ENCODE data around the gene SCAPER.
A peak's percentile ranks its signal among the peaks of the same experiment; 100 is the strongest.

SCAPER gene

DNA sequence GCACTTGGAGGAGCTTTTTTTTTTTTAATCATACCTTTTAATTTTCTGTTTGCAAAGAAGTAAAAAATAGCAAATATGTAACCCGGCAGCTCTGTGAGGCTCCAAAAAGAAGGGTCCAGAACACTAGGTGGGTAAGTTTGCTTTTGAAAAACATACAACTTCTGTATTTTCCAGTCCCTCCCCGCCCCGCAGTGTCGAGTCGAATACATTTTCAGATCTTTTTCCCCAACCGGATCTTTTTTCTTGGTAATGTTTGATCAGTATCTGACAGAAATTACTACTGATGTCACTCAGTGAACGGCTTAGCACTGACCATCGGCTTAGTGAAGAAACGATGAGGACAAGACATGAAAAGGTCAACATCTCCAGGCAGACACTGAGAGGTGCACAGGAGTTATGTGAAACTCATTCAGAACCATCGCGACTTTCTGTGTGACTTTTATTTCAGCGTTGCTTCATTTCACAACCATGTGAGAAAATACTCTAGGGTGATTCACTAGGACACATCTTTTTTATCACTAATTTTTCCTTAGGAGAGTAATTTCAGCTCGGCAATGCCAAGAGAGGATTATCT, 557.6 kb downstream of the SCAPER start:
- no peak for DNase-seq

DNA sequence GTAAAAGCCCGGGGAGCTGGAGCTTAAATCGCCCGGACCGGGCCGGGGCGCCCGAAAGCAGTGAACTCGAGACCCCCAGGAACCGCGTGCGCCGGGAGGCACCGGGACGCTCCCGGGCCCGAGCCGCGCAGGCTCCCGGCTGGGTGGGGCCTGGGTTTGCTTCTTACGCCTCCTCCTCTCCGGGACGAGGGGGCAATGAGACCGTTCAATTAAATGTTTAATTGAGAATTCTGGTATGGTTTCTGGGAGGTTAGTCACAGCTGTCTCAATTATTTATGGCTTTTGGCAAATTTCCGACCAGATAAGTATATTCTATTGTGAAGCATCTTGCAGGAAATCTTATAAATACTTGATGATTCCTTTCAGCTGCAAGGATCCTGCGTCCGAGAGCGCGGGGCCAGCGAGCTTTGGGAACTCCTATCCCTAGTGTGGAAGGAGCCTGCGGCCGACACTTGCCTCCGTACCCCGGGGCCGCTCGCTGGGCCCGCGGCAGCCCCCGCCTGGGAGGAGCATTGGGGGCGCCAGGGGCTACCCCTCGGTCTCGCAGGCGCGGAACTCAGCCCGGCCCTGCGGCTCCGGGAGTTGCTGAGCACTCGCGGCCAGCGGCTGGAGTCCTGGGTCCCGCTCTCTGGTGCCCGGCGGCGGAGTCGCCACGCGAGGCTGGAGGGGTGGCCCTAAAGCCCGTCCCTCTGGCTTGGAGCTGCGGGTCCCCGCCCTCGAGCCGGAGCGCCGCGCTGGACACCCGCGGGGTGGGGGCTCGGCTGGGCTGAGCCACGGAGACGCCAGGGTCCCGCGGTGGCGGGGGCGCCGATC, 558.3 kb downstream of the SCAPER start:
- DNase-seq, result no peak

DNA sequence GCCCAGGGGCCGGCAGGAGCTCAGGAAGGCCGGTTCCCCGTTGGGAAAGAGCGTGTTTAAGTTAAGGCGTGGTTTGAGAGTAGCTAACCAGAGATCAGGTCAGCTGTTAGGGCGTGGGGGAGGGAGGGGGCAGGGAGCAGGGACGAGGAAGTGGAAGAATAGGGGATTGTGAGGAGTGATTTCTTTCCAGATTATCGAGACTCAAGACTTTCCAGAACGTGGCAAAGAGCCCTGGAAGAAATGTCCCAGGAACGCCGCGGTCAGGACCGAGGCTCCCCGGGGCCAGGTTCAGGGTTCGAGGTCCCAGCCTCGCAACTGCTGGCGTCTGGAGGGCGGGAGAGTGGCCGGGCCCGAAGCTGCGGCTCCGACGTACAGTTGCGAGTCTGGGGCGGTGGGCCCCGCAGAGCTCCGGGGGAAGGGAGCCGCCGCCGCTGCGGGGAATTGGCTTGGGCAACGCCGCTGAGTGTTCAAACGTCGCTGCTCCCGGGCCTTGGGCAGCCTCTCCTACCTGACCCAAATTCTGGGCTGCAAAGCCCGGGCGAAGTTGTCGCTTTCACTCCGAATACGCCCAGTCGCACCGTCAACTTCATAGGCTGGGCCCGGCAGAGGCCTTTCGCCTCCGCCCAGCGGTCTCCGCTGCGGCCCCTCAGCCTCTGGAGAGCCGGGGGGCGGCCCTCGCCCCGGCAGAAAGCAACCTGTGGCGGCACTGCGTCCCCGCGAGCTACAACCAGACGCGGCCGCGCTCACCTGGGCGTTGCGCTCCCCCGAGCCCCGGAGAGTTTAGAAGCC, 559.1 kb downstream of the SCAPER start:
- DNase-seq, result no peak

DNA sequence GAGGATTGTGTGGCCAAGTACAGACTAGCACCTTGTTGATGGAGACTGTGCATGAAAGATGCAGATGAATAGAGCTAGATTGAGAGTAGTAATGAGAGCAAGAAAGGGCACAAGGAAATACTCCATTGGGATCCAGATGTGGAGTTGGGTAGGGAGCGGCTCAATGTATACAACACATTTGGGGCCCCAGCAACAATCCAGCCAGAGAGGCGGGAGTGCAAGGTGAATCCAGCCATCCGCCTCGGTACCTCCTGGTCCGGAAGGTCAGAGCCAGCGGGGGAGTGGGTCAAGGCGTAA, 559.6 kb downstream of the SCAPER start:
- DNase-seq, result no peak

DNA sequence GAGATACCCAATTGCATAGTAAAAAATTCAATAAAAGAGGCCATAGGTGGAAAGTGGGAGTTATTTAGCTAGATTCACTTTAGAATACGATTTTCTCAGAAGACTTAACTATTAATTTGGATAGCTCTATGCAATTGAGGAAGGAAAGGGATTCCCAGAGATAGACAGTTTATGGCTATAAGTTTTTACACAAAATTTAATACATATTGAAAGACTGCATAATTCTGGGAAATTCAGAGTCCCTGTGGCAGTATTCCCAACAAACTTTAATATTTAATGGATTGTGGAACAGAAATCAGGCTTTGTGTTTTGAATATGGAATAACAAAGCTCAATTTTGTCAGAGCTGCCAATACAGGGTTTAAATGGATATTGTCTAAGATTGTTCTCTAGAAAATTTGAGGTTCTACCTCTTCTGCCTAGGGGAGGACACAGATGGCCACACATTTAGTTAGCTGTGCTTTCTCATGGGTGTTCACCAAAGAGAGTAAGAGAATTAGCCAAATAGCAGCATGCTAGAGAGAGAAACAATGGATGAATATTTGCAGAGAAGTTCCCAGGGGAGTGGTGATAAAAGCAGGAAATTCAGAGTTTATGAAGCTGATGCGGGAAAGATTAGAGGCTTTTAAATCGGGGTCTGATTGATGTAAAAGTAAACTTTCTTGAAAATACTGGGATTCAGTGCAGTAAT, 560.1 kb downstream of the SCAPER start:
- no peak for DNase-seq

DNA sequence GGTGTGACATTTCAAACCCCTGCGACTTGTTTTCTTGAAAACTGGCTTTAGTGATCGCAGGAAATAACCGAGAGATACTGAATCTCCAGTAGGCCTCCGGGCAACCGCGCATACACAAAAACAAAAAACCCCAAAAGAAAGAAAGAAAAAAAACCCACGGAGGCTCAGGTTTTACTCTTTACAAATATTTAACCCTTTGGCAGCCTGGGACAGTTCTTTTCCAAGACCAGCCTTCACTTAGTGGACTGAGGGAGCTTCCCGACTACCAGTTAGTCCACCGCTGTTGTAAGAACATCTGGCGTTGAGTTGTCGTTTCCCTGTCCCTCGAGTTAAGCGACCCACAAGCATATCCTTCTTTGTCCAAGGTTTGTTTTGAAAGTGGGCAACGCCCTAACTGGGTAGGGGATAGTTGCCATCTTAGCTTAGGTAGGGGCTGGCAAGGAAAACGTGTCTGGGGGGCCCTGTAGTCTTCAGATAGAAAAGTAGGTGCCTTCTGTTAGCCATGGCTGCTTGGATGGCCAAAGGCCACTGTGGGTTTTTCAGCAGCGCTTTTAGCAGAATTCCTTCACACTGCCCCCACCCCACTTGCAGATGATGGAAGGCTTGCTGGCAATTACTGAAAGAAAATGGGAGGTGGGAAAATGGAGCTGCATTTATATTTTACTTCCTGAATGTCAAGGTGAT, 561.7 kb downstream of the SCAPER start:
- no peak for DNase-seq

DNA sequence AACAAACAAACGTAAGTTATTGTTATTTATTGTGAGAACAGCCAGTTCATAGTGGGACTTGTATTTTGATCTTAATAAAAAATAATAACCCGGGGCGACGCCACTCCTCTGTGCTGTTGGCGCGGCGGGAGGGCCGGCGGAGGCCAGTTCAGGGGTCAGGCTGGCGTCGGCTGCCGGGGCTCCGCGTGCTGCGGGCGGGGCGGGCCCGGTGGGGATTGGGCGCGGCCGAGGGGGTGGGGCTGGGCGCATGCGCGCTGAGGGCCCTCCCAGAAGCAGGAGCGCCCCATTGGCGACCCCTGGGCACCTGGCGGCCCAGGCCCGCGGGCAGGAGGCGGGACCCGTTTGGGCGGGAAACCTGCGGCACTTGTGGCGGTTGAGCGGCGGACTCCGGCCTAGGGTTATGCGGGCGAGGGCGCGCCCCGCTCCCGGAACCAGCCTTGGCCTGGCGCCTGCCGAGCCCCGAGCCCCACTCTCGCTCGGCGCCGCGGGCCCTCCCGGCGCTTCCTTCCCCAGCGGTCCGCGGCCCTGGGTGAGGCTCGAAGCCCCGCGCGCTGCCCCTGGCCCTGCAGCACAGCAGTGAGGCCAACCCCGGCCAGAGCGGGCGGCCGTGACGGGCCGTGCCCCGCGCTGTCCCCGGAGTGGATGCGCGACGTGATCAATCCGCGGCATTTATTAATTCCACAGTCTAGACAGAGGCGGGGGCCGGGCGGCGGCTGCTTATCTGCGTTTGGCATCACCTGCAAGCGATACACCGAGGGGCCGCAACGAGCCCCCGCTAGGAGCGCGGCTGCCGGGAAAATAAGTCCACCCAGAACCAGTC, 562.5 kb downstream of the SCAPER start:
- DNase-seq, result no peak

DNA sequence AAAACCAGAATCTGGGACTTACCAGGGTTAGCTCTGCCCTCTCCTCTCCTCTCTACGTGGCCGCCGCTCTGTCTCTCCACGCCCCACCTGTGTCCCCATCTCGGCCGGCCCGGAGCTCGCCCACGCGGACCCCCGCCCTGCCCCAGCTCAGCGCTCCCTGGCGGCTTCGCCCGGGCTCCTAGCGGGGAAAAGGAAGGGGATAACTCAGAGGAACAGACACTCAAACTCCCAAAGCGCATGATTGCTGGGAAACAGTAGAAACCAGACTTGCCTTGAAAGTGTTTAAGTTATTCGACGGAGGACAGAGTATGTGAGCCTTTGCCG, 563.1 kb downstream of the SCAPER start:
- no peak for DNase-seq

DNA sequence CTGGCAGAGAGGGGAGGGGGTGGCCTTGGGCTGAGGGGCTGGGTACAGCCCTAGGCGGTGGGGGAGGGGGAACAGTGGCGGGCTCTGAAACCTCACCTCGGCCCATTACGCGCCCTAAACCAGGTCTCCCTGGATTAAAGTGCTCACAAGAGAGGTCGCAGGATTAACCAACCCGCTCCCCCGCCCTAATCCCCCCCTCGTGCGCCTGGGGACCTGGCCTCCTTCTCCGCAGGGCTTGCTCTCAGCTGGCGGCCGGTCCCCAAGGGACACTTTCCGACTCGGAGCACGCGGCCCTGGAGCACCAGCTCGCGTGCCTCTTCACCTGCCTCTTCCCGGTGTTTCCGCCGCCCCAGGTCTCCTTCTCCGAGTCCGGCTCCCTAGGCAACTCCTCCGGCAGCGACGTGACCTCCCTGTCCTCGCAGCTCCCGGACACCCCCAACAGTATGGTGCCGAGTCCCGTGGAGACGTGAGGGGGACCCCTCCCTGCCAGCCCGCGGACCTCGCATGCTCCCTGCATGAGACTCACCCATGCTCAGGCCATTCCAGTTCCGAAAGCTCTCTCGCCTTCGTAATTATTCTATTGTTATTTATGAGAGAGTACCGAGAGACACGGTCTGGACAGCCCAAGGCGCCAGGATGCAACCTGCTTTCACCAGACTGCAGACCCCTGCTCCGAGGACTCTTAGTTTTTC, 563.6 kb downstream of the SCAPER start:
- DNase-seq, result no peak

DNA sequence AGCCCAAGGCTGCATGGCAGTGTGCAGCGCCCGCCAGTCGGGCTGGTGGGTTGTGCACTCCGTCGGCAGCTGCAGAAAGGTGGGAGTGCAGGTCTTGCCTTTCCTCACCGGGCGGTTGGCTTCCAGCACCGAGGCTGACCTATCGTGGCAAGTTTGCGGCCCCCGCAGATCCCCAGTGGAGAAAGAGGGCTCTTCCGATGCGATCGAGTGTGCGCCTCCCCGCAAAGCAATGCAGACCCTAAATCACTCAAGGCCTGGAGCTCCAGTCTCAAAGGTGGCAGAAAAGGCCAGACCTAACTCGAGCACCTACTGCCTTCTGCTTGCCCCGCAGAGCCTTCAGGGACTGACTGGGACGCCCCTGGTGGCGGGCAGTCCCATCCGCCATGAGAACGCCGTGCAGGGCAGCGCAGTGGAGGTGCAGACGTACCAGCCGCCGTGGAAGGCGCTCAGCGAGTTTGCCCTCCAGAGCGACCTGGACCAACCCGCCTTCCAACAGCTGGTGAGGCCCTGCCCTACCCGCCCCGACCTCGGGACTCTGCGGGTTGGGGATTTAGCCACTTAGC, 564.3 kb downstream of the SCAPER start:
- DNase-seq, result no peak

DNA sequence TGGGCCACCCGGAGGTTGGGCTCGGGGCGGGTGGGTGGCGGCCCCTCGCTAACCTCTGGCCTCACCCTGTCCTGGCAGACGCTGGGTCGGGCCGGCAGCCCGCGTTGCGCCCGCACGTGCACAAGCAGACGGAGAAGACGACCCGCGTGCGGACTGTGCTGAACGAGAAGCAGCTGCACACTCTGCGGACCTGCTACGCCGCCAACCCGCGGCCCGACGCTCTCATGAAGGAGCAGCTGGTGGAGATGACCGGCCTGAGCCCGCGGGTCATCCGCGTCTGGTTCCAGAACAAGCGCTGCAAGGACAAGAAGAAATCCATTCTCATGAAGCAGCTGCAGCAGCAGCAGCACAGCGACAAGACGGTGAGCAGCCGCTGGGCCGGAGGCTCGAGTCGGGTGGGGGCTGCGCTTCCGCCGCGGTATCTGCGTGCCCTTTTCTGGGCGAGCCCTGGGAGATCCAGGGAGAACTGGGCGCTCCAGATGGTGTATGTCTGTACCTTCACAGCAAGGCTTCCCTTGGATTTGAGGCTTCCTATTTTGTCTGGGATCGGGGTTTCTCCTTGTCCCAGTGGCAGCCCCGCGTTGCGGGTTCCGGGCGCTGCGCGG, 564.8 kb downstream of the SCAPER start:
- DNase-seq, result no peak

DNA sequence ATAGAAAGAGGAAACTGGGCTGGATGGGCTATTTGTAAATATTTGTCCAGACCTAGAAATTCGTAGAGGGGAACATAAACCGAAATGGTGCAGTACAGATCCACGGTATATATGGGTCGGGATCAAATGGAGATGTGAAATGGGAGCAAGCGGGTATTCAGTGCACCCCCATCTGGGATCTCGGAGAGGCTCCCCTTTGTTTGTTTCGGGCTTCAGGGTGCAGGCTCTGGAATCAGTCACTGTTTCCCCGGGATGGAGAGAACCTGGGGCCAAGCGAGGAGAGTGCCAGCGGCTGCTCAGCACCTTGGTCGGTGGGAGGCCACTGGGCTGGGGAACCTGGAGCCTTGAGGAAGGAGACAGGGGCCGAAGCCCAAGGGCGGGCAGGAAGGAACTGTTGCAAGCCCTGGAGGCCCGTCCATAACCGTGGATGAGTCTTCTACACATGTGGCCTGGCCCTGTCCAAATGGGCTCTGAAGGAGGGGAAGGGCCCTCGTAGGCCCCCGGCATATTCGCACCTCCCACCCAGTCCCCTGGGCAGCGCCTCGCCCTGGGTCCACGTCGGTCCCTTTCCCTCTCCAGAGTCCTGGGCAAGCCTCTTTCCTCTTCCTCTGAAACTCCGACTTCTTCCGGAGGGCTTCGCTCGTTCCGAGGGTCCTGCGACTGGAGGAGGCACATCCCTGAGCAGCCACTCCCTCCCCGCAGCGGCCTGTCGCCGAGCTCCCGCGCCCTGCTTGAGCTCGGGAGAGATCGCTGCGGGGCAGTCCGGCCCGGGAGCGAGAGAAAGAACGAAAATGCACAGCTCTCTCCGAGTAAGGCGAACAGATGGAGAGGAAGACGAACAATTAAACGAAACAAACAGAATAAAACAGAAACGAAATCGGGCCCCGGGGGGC, 565.6 kb downstream of the SCAPER start:
- no peak for DNase-seq

DNA sequence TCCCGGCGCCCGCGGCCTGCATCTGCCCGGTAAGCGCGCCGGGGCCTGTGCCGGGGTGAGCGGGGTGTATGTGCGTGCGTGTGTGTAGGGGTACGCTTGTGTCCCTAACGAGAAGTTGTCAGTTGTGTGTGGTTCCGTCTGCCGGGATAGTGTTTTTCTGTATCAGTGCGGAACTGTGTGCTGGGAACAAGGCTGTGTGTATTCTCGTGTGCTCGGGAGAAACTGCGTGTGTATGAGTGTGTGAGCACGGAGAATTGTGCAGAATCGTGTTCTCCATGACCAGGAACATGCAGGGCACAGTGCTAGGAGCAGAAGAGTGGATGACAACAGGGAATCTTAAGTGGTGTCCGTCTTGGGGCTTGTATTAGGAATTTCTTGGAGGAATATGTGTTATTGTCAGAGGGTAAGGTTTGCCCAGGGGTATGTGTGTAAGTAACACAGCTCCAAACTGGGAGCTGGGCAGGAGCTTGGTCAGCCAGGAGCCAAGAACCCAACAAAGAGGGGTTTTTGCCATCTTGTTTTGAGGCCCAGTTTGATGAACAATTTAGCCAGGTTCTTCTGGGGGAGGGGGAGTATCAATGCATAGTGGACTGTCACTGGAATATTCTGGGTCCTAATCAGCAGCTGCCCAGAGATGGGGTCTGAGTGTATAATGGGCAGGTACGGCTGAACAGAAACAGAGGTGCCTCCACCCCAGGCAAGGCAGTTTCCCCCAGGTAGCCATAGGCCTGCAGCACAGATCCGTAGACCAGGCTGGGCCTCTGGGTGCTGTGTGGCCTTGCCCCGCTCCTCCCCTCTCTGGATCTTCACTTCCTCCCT, 566.4 kb downstream of the SCAPER start:
- DNase-seq, result no peak

DNA sequence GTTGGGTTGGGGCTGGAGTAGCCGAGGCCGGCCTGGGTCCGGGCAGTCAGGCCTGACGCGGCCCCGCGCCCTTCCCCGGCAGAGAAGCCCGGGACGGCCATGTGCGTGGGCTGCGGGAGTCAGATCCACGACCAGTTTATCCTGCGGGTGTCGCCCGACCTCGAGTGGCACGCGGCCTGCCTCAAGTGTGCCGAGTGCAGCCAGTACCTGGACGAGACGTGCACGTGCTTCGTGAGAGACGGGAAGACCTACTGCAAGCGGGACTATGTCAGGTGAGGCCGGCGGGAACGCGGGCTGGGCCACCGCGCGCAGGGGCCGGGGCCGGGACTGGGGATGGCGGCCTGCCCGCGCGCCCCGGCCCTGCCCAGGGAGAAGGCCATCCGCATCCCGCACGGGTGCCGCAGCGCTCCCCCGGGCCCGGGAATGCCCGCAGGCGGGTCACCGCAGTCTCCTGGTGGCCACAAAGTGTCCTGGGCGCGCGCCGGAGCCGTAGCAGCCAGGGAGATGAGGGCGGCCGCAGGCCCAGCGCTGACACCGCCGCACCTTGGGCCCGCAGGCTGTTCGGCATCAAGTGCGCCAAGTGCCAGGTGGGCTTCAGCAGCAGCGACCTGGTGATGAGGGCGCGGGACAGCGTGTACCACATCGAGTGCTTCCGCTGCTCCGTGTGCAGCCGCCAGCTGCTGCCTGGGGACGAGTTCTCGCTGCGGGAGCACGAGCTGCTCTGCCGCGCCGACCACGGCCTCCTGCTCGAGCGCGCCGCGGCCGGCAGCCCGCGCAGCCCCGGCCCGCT, 567.2 kb downstream of the SCAPER start:
- DNase-seq, result no peak

DNA sequence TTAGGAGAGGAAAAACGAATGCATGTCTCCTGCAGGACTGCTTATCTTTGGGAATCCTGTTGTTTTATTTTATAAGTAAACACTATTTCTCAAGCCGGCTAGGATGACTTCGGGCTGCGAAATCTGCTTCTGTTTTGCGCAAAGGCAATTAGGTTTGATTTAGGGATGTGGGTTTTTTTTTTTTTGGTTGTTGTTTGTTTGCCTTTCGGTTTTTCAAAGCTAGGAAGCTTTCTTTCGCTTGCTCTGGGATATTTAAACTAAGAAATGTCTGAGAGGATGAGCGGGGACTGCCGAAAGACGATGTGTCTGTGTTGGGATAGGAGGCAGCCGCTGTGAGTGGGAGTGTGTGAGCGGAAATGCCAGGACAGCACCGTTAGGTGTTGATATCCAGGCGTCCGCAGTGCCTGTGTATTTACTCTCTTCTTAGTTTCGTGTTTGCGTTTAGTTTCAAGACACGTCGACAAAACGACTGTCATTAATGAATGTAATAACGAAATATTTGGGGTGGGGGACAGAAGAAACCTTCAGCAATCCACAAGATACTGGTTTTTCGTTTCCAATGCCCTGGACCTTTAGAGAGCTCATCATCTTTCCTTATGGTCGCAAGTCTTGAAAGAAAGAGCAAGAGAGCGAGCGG, 568.0 kb downstream of the SCAPER start:
- no peak for DNase-seq

DNA sequence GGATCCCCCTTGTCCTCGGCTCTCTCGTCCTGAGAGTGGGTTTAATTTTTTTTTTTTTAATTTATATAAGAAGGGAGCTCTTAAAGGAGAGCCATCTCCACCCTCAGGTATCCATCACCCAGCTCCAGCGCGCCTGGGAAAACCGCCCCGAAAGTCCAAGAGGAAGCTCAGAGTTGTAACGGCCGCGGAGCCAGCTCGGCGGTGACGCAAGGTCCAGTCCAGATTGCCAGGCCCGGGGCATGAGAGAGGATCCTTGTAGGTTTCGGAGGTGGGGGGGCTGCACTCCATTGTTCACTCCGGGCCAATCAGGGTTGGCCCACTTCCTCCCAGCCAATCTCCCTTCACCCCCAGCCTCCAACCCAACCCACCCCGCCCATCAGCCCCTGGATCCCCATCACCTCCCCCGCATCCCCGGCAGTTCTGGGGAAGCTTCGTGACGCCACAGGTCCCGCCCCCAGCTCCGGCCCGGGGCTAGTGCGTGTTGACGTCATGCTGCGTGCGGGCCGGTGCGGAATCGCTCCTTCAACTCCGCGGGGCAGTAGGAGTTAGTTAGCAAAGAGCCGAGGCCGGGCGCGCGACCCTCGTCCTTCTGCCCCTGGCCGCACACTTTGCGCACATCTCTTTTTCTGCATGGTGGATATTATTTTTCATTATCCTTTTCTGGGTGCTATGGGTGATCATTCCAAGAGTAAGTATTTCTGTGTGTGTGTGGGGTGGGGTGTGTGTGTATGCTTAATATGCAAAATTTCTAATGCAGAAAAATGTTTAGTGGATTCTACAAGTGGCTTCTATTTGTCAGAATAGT, 568.7 kb downstream of the SCAPER start, which contains the start of gene ISL2:
TSS of gene ISL2 (plus strand) at position 520 of the 805 bp plus-strand sequence. CDS start at position 631, 111 bp downstream.
- DNase-seq, result peak; percentile 36

All from NCI-H748 treated with DMSO at 0.1 percent for 48 hours (cell line).